GM12878 (cell line): ENCODE results near the gene CABLES1. TPM values are rescaled to one million over a fixed set of nuclear protein-coding genes. Genes with fewer than 3 reads are reported as not detected.

Experiments used
- ATAC-seq: fragments of 200-7000 bp; cut with Tn5 transposase; 3 replicates; pipeline ENCODE4 v1.9.1; 2020; ENCODE audit warnings: mild to moderate bottlenecking, moderate library complexity
- BruUV-seq: library from RNA; stranded (reverse); fragments of 400-500 nt; replicated peaks from 2 replicates; lab custom pipeline; 2021; lab: Mats Ljungman, UMichigan
- CTCF ChIA-PET: fragments of 300-600 bp; sonication (Branson Sonifier 250); formaldehyde crosslinking; extraction: SDS; loops from one replicate; lab custom pipeline; 2021; ENCODE audit warnings: inconsistent platforms; lab: Yijun Ruan, JAX
- POLR2A ChIA-PET: fragments of 350-600 bp; formaldehyde crosslinking; extraction: SDS; loops from one replicate; lab custom pipeline; 2021; ENCODE audit warnings: inconsistent platforms; lab: Charles Lee
- RAD21 ChIA-PET: fragments of 300-600 bp; sonication (Branson Sonifier 250); formaldehyde crosslinking; loops from one replicate; lab custom pipeline; 2023; ENCODE audit warnings: antibody characterized with exemption; ENCODE audit not compliant: unreplicated experiment; lab: Charles Lee
- SMC1A ChIA-PET: fragments of 300-600 bp; sonication (Branson Sonifier 250); formaldehyde crosslinking; loops from one replicate; lab custom pipeline; 2023; ENCODE audit not compliant: unreplicated experiment, uncharacterized antibody; lab: Charles Lee
- DNase-seq: peaks from one replicate; pipeline ENCODE4 v3.0.0-alpha.2; 2011; ENCODE audit warnings: low read depth, low spot score
- FAIRE-seq: peaks from 3 replicates; lab custom pipeline; 2011; peaks lifted over from hg19 to GRCh38; lab: Jason Lieb, UNC
- H2AFZ ChIP-seq: 2 replicates; pipeline ENCODE4 v1.6.0; 2011; ENCODE audit warnings: low read depth, low read length, control low read depth; ENCODE audit not compliant: control insufficient read depth
- H3K27ac ChIP-seq: 2 replicates; pipeline ENCODE4 v1.5.1; 2011; ENCODE audit warnings: control low read depth; ENCODE audit not compliant: control insufficient read depth, insufficient read depth
- H3K27me3 ChIP-seq, 2 experiments: replicated peaks in 1 of 2; 2 replicates each; pipeline versions ENCODE4 v1.6.0 to v1.6.1; 2011; ENCODE audit warnings: low read length in 1 of 2; ENCODE audit not compliant: control insufficient read depth in 2 of 2, insufficient read depth in 2 of 2
- H3K36me3 ChIP-seq, 2 experiments: 2 replicates each; pipeline ENCODE4 v1.5.1; 2011; ENCODE audit warnings: low read length in 1 of 2; ENCODE audit not compliant: control insufficient read depth in 2 of 2, insufficient read depth in 2 of 2
- H3K4me1 ChIP-seq: 2 replicates; pipeline ENCODE4 v1.6.1; 2011; ENCODE audit warnings: mild to moderate bottlenecking, low read length, moderate library complexity, mixed read lengths; ENCODE audit not compliant: control insufficient read depth, insufficient read depth
- H3K4me2 ChIP-seq: 2 replicates; pipeline ENCODE4 v1.6.0; 2011; ENCODE audit warnings: control low read depth; ENCODE audit not compliant: control insufficient read depth, insufficient read depth
- H3K4me3 ChIP-seq: fragments of 200-600 bp; sonication (generic); 2 replicates; pipeline ENCODE4 v1.5.1; 2016
- H3K79me2 ChIP-seq: 2 replicates; pipeline ENCODE4 v1.6.0; 2011; ENCODE audit warnings: low read length; ENCODE audit not compliant: control insufficient read depth, insufficient read depth
- H3K9ac ChIP-seq: 2 replicates; pipeline ENCODE4 v1.8.0; 2011; ENCODE audit warnings: low read length, control low read depth, mixed read lengths; ENCODE audit not compliant: control insufficient read depth, insufficient read depth
- H3K9me3 ChIP-seq: replicated peaks from 3 replicates; pipeline ENCODE4 v1.5.1; 2011; ENCODE audit warnings: mild to moderate bottlenecking, low read length; ENCODE audit not compliant: control insufficient read depth, insufficient read depth
- H4K20me1 ChIP-seq: 2 replicates; pipeline ENCODE4 v1.6.0; 2011; ENCODE audit not compliant: control insufficient read depth, insufficient read depth
- CHD4 ChIP-seq: fragments of 200-600 bp; sonication (generic); IDR thresholded peaks from 2 replicates; pipeline ENCODE4 v1.6.1; 2016; ENCODE audit warnings: mild to moderate bottlenecking
- E2F4 ChIP-seq: IDR thresholded peaks from 2 replicates; pipeline ENCODE4 v1.6.1; 2012; ENCODE audit warnings: low read depth, low read length, improper control_type of control experiment
- NFYB ChIP-seq: IDR thresholded peaks from 2 replicates; pipeline ENCODE4 v1.6.1; 2011; ENCODE audit warnings: low read depth, mild to moderate bottlenecking, low read length, improper control_type of control experiment, moderate library complexity; ENCODE audit not compliant: insufficient read depth
- POU2F2 ChIP-seq: IDR thresholded peaks from 3 replicates; pipeline ENCODE4 v1.6.1; 2011; ENCODE audit warnings: low read depth, mild to moderate bottlenecking, low read length, borderline replicate concordance
- RAD21 ChIP-seq: IDR thresholded peaks from 2 replicates; pipeline ENCODE4 v1.6.1; 2011; ENCODE audit warnings: mild to moderate bottlenecking, low read depth, low read length, moderate library complexity; ENCODE audit not compliant: insufficient read depth
- TAF1 ChIP-seq: IDR thresholded peaks from 2 replicates; pipeline ENCODE4 v1.6.1; 2011; ENCODE audit warnings: mild to moderate bottlenecking, low read depth, low read length, borderline replicate concordance
- TCF12 ChIP-seq: IDR thresholded peaks from 2 replicates; pipeline ENCODE4 v1.6.1; 2011; ENCODE audit warnings: low read depth, mild to moderate bottlenecking, low read length
- WRNIP1 ChIP-seq: IDR thresholded peaks from 2 replicates; pipeline ENCODE4 v1.6.1; 2011; ENCODE audit warnings: low read depth, low read length, improper control_type of control experiment, borderline replicate concordance
- YBX1 ChIP-seq: fragments of 450-650 bp; IDR thresholded peaks from 2 replicates; pipeline ENCODE4 v1.6.1; 2016; ENCODE audit warnings: antibody characterized with exemption
- ZBTB4 ChIP-seq: fragments of 450-650 bp; formaldehyde crosslinking; IDR thresholded peaks from 2 replicates; pipeline ENCODE4 v1.4.0; 2022; ENCODE audit warnings: mild to moderate bottlenecking, moderate library complexity
- WGBS: methylation state at CpG from one replicate; pipeline ENCODE4 v1.1.6; 2016; ENCODE audit warnings: low lambda C conversion rate; ENCODE audit not compliant: insufficient replicate concordance, insufficient coverage; ENCODE audit errors: missing lambda C conversion rate; 5-methylcytosine and 5-hydroxymethylcytosine counted together
- in situ Hi-C: fragments of 300-500 bp; cut with MboI; formaldehyde crosslinking; loops from 9 replicates; pipeline ENCODE4 v1.14.3; 2018; ENCODE audit warnings: mixed read lengths
- intact Hi-C: fragments of 100-400 bp; cut with micrococcal nuclease; formaldehyde crosslinking; loops from one replicate; pipeline ENCODE4 v1.14.2; 2022; ENCODE audit not compliant: unreplicated experiment
- polyA plus RNA-seq, 11 experiments: library from polyadenylated mRNA; depleted of rRNA in 4 of 11; unstranded in 6 of 11; stranded (reverse) in 5 of 11; fragments of >200 nt; fragmentation: Nextera tagmentation in 4 of 11; fragmentation: Illumina TruSeq in 1 of 11; extraction: Ambion mirVana in 4 of 11; extraction: Trizol in 1 of 11; gene quantifications; 1 replicate in 1 of 11; 2 replicates in 10 of 11; pipeline versions ENCODE4 v1.2.1 to v1.2.3, GENCODE V29; 2011 to 2016; ENCODE audit warnings: inconsistent platforms in 2 of 11, missing spikeins in 2 of 11, low read depth in 1 of 11
- total RNA-seq, 4 experiments: library from RNA; depleted of rRNA in 3 of 4; stranded (reverse); fragments of >200 nt in 3 of 4; fragmentation: Illumina TruSeq in 1 of 4; extraction: Trizol in 1 of 4; gene quantifications; 2 replicates each; pipeline versions ENCODE4 v1.2.1 to v1.2.3, GENCODE V29; 2013 to 2021

Gene CABLES1
- total and polyA plus RNA-seq, 10 of the 15 experiments (the other 5 are each of a cell fraction or from before 2014, with no cell fraction given) = 2.9 to 27.2 (median 8.2) TPM

- ChIA-PET RAD21 (interaction anchor here (1.7 kb wide), 1 partner anchor 13 kb away, joined by 4 read pairs; no protein-coding TSS in a partner anchor), POLR2A (no interaction called here), CTCF (interaction anchor here (0.6 to 1.0 kb wide), 2 partner anchors 18 to 145 kb away, joined by 3 read pairs; no protein-coding TSS in a partner anchor), SMC1A (interaction anchor here (1.4 kb wide), 1 partner anchor 25 kb away, joined by 4 read pairs; no protein-coding TSS in a partner anchor)
- 95% methylated on average over 6 of the region's 6 CpGs for WGBS
- Histone ChIP-seq H3K79me2 (peaks cover 24% of the 10 kb centered on the region), H2AFZ (no peak overlapping the region), H3K4me2 (no peak overlapping the region), H3K27me3 (no peaks in the 10 kb centered on the region), H3K4me3 (no peak overlapping the region), H3K9me3 (no peaks in the 10 kb centered on the region), H3K36me3 (peaks cover 0 to 1% of the 10 kb centered on the region in 2 experiments; a peak in 1 of 4 replicates), H3K27ac (no peak overlapping the region), H3K4me1 (no peaks in the 10 kb centered on the region; the same call in 1 of the 2 replicates), H4K20me1 (no peaks in the 10 kb centered on the region), H3K9ac (no peak overlapping the region)
- intact Hi-C loops = no loop called here
- in situ Hi-C loops = no loop called here
- no peak for TF ChIP-seq ZBTB4 (CRISPR knock-in tag)
- no peak for TF ChIP-seq YBX1
- TF ChIP-seq TCF12 = no peak
- TF ChIP-seq CHD4 = no peak
- TF ChIP-seq E2F4 = no peak
- no peak for TF ChIP-seq NFYB
- no peak for TF ChIP-seq RAD21
- no peak for TF ChIP-seq POU2F2
- TF ChIP-seq TAF1 = no peak
- no peak for TF ChIP-seq WRNIP1
- no TSS peak for BruUV-seq
- ATAC-seq (no peak), DNase-seq (no peak), FAIRE-seq (no peak)
Observed at GRCh38 chr18:23162473-23162872, 27.2 kb downstream of the CABLES1 start.
